Neural crest cell (in vitro differentiated cells): Measurements from ENCODE around the gene DHX35. TPM values are rescaled to one million over a fixed set of nuclear protein-coding genes. Genes with fewer than 3 reads are reported as not detected.
A peak's percentile ranks its signal among the peaks of the same experiment; 100 is the strongest.
"Not testable (repeated sequence)": the region's sequence is repeated elsewhere in the genome, so short reads cannot be mapped to it uniquely, and the experiment has no call there.

Experiments used
- DNase-seq: peaks from one replicate; pipeline ENCODE4 v3.0.0; 2021; ENCODE audit warnings: low read depth, mixed read lengths, low spot score
- H3K27ac Mint-ChIP-seq: one replicate; pipeline ENCODE4 v1.8.0; 2021; ENCODE audit warnings: mild to moderate bottlenecking, mixed read lengths; ENCODE audit not compliant: unreplicated experiment
- H3K27me3 Mint-ChIP-seq: 2 replicates; pipeline ENCODE4 v1.8.0; 2021; ENCODE audit warnings: low read depth, mild to moderate bottlenecking, mixed read lengths
- H3K36me3 Mint-ChIP-seq: 2 replicates; pipeline ENCODE4 v1.8.0; 2021; ENCODE audit warnings: low read depth, mild to moderate bottlenecking, mixed read lengths
- H3K4me1 Mint-ChIP-seq: 2 replicates; pipeline ENCODE4 v1.8.0; 2021; ENCODE audit warnings: mixed read lengths
- H3K4me3 Mint-ChIP-seq: one replicate; pipeline ENCODE4 v1.8.0; 2021; ENCODE audit warnings: mild to moderate bottlenecking, mixed read lengths
- H3K9me3 Mint-ChIP-seq: 2 replicates; pipeline ENCODE4 v1.8.0; 2021; ENCODE audit warnings: mixed read lengths
- total RNA-seq: library from RNA; stranded (reverse); gene quantifications from 2 replicates; pipeline ENCODE4 v1.2.1, GENCODE V29; 2021
- TF ChIP-seq, protein P1 (sequence below): fragments of 200-600 bp; sonication (generic); conservative IDR thresholded peaks from 2 replicates; pipeline ENCODE4 v1.5.0; 2021; ENCODE audit warnings: antibody characterized with exemption, mild to moderate bottlenecking

Gene DHX35
- total RNA-seq, 1 donor from 2014 or later, result 22.8 TPM

DNA sequence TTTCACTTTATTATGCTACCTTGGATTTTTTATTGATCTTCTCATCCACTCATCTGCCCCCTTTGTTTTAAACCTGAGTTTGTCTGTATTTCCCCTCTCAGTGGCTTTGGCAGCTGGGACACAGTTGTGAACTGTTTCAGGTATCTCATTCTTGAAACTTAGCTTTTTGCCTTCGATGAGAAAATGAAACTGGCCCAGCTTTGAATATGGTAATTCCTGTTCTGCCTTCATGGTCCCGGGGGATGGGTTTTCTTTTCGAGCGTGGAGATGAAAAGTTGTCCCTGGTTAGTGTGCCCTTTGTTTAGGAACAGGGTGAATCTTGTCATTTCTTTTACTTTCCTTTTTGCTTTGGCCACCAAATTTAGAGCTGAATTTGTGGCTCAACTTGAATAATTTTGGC is 25.6 kb downstream of the DHX35 start:
- no peak overlapping the region for H3K4me3 Mint-ChIP-seq
- H3K4me1 Mint-ChIP-seq, result no peaks in the 10 kb centered on the region
- TF ChIP-seq, protein P1, sequence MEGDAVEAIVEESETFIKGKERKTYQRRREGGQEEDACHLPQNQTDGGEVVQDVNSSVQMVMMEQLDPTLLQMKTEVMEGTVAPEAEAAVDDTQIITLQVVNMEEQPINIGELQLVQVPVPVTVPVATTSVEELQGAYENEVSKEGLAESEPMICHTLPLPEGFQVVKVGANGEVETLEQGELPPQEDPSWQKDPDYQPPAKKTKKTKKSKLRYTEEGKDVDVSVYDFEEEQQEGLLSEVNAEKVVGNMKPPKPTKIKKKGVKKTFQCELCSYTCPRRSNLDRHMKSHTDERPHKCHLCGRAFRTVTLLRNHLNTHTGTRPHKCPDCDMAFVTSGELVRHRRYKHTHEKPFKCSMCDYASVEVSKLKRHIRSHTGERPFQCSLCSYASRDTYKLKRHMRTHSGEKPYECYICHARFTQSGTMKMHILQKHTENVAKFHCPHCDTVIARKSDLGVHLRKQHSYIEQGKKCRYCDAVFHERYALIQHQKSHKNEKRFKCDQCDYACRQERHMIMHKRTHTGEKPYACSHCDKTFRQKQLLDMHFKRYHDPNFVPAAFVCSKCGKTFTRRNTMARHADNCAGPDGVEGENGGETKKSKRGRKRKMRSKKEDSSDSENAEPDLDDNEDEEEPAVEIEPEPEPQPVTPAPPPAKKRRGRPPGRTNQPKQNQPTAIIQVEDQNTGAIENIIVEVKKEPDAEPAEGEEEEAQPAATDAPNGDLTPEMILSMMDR, result no peak
- no peaks in the 10 kb centered on the region for H3K27me3 Mint-ChIP-seq
- H3K36me3 Mint-ChIP-seq, result peaks cover 17% of the 10 kb centered on the region
- no peaks in the 10 kb centered on the region for H3K9me3 Mint-ChIP-seq
- H3K27ac Mint-ChIP-seq, result no peak overlapping the region
- no peak for DNase-seq

- peaks cover 23% of the 10 kb centered on the region for H3K36me3 Mint-ChIP-seq
- no peaks in the 10 kb centered on the region for H3K27me3 Mint-ChIP-seq
- no peak overlapping the region for H3K27ac Mint-ChIP-seq
- no peaks in the 10 kb centered on the region for H3K4me1 Mint-ChIP-seq
- TF ChIP-seq, protein P1, result no peak
- DNase-seq, result no peak
- H3K4me3 Mint-ChIP-seq, result no peak overlapping the region
- H3K9me3 Mint-ChIP-seq, result no peaks in the 10 kb centered on the region
Measured at GRCh38 chr20:38990728-38991127, 28.6 kb downstream of the DHX35 start.

DNA sequence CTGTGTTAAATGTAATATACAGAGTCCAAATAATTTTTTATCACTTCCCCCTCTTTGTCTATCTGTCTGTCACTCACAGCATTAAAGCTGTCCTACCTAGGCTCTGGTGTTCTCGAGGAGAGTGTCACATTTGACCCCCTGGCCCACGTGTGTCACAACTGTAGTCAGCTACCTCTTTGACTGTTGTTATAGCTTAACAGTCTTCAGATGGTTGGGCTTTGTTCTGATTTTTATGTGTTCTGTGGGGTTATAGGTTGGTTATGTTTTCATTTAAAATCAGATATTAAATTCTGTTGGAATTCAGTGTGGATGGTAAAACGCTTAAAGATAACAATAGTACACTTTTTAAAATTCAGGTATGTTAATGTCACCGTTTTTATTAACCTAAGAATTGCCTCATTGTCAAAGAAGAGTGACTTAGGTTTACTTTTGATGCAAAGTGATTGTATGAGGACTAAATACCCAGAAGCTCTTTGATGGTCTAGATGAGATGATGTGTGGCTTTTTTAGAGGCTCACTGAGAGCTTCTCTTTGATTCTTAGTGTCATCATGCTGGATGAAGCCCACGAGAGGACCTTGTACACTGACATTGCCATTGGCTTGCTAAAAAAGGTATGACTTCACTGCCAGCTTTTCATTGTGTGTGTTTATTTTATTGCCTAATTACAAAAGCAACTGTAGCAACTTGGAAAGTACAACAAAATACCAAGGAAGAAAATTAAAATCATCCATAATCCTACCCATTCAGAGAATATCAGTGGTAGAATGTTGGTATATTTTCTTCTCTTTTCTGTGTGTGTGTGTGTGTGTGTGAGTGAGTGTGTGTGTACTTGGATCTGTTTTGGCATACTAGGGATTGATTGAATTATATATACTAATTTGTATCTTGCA is 29.9 kb downstream of the DHX35 start:
- TF ChIP-seq, protein P1, result no peak
- no peak overlapping the region for H3K4me3 Mint-ChIP-seq
- H3K27ac Mint-ChIP-seq, result peak overlapping the region; percentile 4
- H3K4me1 Mint-ChIP-seq, result no peaks in the 10 kb centered on the region
- H3K27me3 Mint-ChIP-seq, result no peaks in the 10 kb centered on the region
- DNase-seq, result no peak
- H3K9me3 Mint-ChIP-seq, result no peaks in the 10 kb centered on the region
- H3K36me3 Mint-ChIP-seq, result peaks cover 29% of the 10 kb centered on the region

GRCh38 chr20:38995536-38996044 is 33.4 kb downstream of the DHX35 start:
- no peak overlapping the region for H3K27ac Mint-ChIP-seq
- no peaks in the 10 kb centered on the region for H3K4me1 Mint-ChIP-seq
- H3K36me3 Mint-ChIP-seq, result peaks cover 24% of the 10 kb centered on the region
- no peak overlapping the region for H3K4me3 Mint-ChIP-seq
- DNase-seq, result no peak
- no peaks in the 10 kb centered on the region for H3K27me3 Mint-ChIP-seq
- TF ChIP-seq, protein P1, result no peak
- no peaks in the 10 kb centered on the region for H3K9me3 Mint-ChIP-seq

GRCh38 chr20:38996866-38997265 is 34.7 kb downstream of the DHX35 start:
- not testable (repeated sequence) for H3K4me1 Mint-ChIP-seq

GRCh38 chr20:38997622-38998021 is 35.5 kb downstream of the DHX35 start:
- H3K36me3 Mint-ChIP-seq, result peaks cover 23% of the 10 kb centered on the region
- TF ChIP-seq, protein P1, result no peak
- H3K4me1 Mint-ChIP-seq, result no peaks in the 10 kb centered on the region
- no peak overlapping the region for H3K27ac Mint-ChIP-seq
- DNase-seq, result no peak
- H3K4me3 Mint-ChIP-seq, result no peak overlapping the region
- H3K9me3 Mint-ChIP-seq, result no peaks in the 10 kb centered on the region
- no peaks in the 10 kb centered on the region for H3K27me3 Mint-ChIP-seq

More at GRCh38 chr20:38996866-38997265, 34.7 kb downstream of the DHX35 start:
- DNase-seq, H3K27me3 Mint-ChIP-seq, H3K27ac Mint-ChIP-seq, H3K4me3 Mint-ChIP-seq, H3K9me3 Mint-ChIP-seq: not testable (repeated sequence)
- H3K36me3 Mint-ChIP-seq, result peaks cover 22% of the 10 kb centered on the region
